Transverse colon (tissue), 4 donors: ENCODE results near the gene RPL5. TPM values are rescaled to one million over a fixed set of nuclear protein-coding genes. Genes with fewer than 3 reads are reported as not detected.

Experiments
- DNase-seq: peaks from one replicate; pipeline ENCODE4 v3.0.0-alpha.2; 2019
- H3K27ac ChIP-seq, 4 donors: fragments of 200-600 bp; sonication (generic); 2 replicates each; pipeline ENCODE4 v1.5.1; 2016 to 2018; ENCODE audit warnings: inconsistent platforms in 4 of 4
- H3K27me3 ChIP-seq: fragments of 200-600 bp; sonication (generic); 2 replicates; pipeline ENCODE4 v1.5.1; 2017; ENCODE audit warnings: inconsistent platforms
- H3K36me3 ChIP-seq, 4 donors: fragments of 200-600 bp; sonication (generic); 2 replicates each; pipeline ENCODE4 v1.5.1; 2017 to 2019; ENCODE audit warnings: inconsistent platforms in 4 of 4
- H3K4me1 ChIP-seq, 4 donors: fragments of 200-600 bp; sonication (generic); 2 replicates each; pipeline ENCODE4 v1.5.1; 2017 to 2020; ENCODE audit warnings: inconsistent platforms in 4 of 4
- H3K4me3 ChIP-seq, 4 donors: fragments of 200-600 bp; sonication (generic); 1 replicate in 1 of 4; 2 replicates in 3 of 4; pipeline versions ENCODE4 v1.5.1 to v1.6.1; 2017 to 2019; ENCODE audit warnings: inconsistent platforms in 4 of 4
- H3K9me3 ChIP-seq, 2 donors: fragments of 200-600 bp; sonication (generic); 2 replicates each; pipeline ENCODE4 v1.5.1; 2017 to 2019; ENCODE audit warnings: inconsistent platforms in 2 of 2
- CTCF ChIP-seq, 5 experiments: fragments of 200-600 bp in 3 of 5; fragments of 450-650 bp in 2 of 5; sonication (generic) in 3 of 5; IDR thresholded peaks; 1 replicate in 2 of 5; 2 replicates in 3 of 5; pipeline ENCODE4 v1.5.1; 2016 to 2017; ENCODE audit warnings: antibody characterized with exemption in 5 of 5, inconsistent platforms in 3 of 5, mild to moderate bottlenecking in 2 of 5, moderate library complexity in 1 of 5
- EP300 ChIP-seq: sonication (generic); formaldehyde crosslinking; IDR thresholded peaks from one replicate; pipeline ENCODE4 v1.6.1; 2017; ENCODE audit warnings: antibody characterized with exemption, low read depth
- POLR2A ChIP-seq: fragments of 450-650 bp; IDR thresholded peaks from one replicate; pipeline ENCODE4 v1.6.1; 2016; ENCODE audit warnings: antibody characterized with exemption, mild to moderate bottlenecking, moderate library complexity
- POLR2AphosphoS5 ChIP-seq, 3 donors: sonication (generic); formaldehyde crosslinking; IDR thresholded peaks; one replicate each; pipeline ENCODE4 v1.6.1; 2016; ENCODE audit warnings: antibody characterized with exemption in 3 of 3
- WGBS, 2 donors: methylation state at CpG; one replicate each; pipeline ENCODE4 v1.1.5; 2018; ENCODE audit warnings: low coverage in 1 of 2; 5-methylcytosine and 5-hydroxymethylcytosine counted together
- in situ Hi-C, 4 donors: fragments of 200-750 bp; cut with MboI; loops; one replicate each; pipeline versions ENCODE4 v1.15.0 to v1.15.1; 2017; ENCODE audit warnings: low sequenced_read_pairs in 3 of 4, low pct_ligation_motif_present in 1 of 4, low pct_unique_long_range_greater_than_20kb in 1 of 4
- intact Hi-C: fragments of 100-400 bp; cut with DNase I; formaldehyde crosslinking; loops from one replicate; pipeline ENCODE4 v1.15.1; 2023; ENCODE audit warnings: low total_unique reads
- total RNA-seq, 4 donors: library from RNA; depleted of rRNA; stranded (reverse); fragments of >200 nt; gene quantifications; one replicate each; pipeline ENCODE4 v1.1.0, GENCODE V29; 2016

Gene RPL5
- total RNA-seq, 4 donors from 2014 or later: 360 to 1,369 (median 1,157) TPM

GRCh38 chr1:92879316-92879968 lies 47.6 kb downstream of the RPL5 start:
- intact Hi-C loops (loop anchor here (5.0 kb wide), 1 partner anchor 942 kb away; no protein-coding TSS in a partner anchor), in situ Hi-C loops (no loop called here)
- Histone ChIP-seq H3K27ac (no peak overlapping the region), H3K9me3 (no peaks in the 10 kb centered on the region), H3K36me3 (no peaks in the 10 kb centered on the region), H3K27me3 (no peaks in the 10 kb centered on the region), H3K4me1 (peaks cover 3 to 38% (median 19%) of the 10 kb centered on the region in 4 donors), H3K4me3 (no peak overlapping the region)
- TF ChIP-seq EP300 (no peak), CTCF (IDR thresholded peaks at IDR 0.05) (no peak), POLR2A (no peak), POLR2AphosphoS5 (IDR thresholded peaks at IDR 0.05) (no peak)
- 84 to 88% methylated on average over 4 of the region's 4 CpGs for WGBS, 2 donors
- DNase-seq: no peak

GRCh38 chr1:92881391-92881790 lies 49.6 kb downstream of the RPL5 start:
- TF ChIP-seq CTCF (IDR thresholded peaks at IDR 0.05) (no peak), POLR2A (no peak), EP300 (no peak), POLR2AphosphoS5 (IDR thresholded peaks at IDR 0.05) (no peak)
- Histone ChIP-seq H3K27me3 (no peaks in the 10 kb centered on the region), H3K4me1 (peaks cover 3 to 30% (median 17%) of the 10 kb centered on the region in 4 donors), H3K4me3 (no peak overlapping the region), H3K9me3 (no peaks in the 10 kb centered on the region), H3K36me3 (no peaks in the 10 kb centered on the region), H3K27ac (no peak overlapping the region)
- DNase-seq: no peak
- 85 to 93% methylated on average over 3 of the region's 3 CpGs for WGBS, 2 donors
- in situ Hi-C loops: no loop called here
- intact Hi-C loops: no loop called here

- intact Hi-C loops: no loop called here
- Histone ChIP-seq H3K4me1 (peaks cover 3 to 23% (median 6%) of the 10 kb centered on the region in 4 donors), H3K27ac (no peak overlapping the region), H3K9me3 (no peaks in the 10 kb centered on the region), H3K36me3 (no peaks in the 10 kb centered on the region), H3K27me3 (no peaks in the 10 kb centered on the region), H3K4me3 (no peak overlapping the region)
- TF ChIP-seq POLR2A (no peak), POLR2AphosphoS5 (IDR thresholded peaks at IDR 0.05) (no peak), CTCF (IDR thresholded peaks at IDR 0.05) (no peak), EP300 (no peak)
- in situ Hi-C loops: no loop called here
- WGBS, 2 donors: 17% methylated on average over 1 of the region's 1 CpG; no CpG with 5 or more reads in 1 of the 2 donors
- DNase-seq: peak; percentile 21
These were observed 51.0 kb downstream of the RPL5 start for GRCh38 chr1:92882819-92883218.

GRCh38 chr1:92883297-92883696 lies 51.5 kb downstream of the RPL5 start:
- Histone ChIP-seq H3K36me3 (no peaks in the 10 kb centered on the region), H3K4me3 (no peak overlapping the region), H3K4me1 (peaks cover 0 to 19% (median 3%) of the 10 kb centered on the region in 4 donors), H3K27me3 (no peaks in the 10 kb centered on the region), H3K9me3 (no peaks in the 10 kb centered on the region), H3K27ac (no peak overlapping the region)
- TF ChIP-seq POLR2AphosphoS5 (IDR thresholded peaks at IDR 0.05): no peak
- intact Hi-C loops: no loop called here
- in situ Hi-C loops: no loop called here
- no peak for DNase-seq

- Histone ChIP-seq H3K27me3 (no peaks in the 10 kb centered on the region), H3K9me3 (no peaks in the 10 kb centered on the region), H3K4me1 (peaks cover 0 to 15% (median 3%) of the 10 kb centered on the region in 4 donors), H3K36me3 (no peaks in the 10 kb centered on the region), H3K27ac (no peak overlapping the region), H3K4me3 (no peak overlapping the region)
- intact Hi-C loops (no loop called here), in situ Hi-C loops (no loop called here)
- 89 to 100% methylated on average over 1 of the region's 1 CpG for WGBS, 2 donors
- DNase-seq: no peak
- TF ChIP-seq POLR2A (no peak), POLR2AphosphoS5 (IDR thresholded peaks at IDR 0.05) (no peak), EP300 (no peak), CTCF (IDR thresholded peaks at IDR 0.05) (no peak)
These were observed 52.4 kb downstream of the RPL5 start for GRCh38 chr1:92884195-92884594.
